ENCODE results near the gene USP20. TPM values are rescaled to one million over a fixed set of nuclear protein-coding genes. Genes with fewer than 3 reads are reported as not detected.

USP20 gene
- total RNA-seq, 1 donor from 2014 or later, result 34.0 TPM

- no peak overlapping the region for H3K27ac ChIP-seq
- intact Hi-C loops (cut with DNase I), result no loop called here
- H3K9me3 ChIP-seq, result no peaks in the 10 kb centered on the region
- no peak for TF ChIP-seq CTCF (IDR thresholded peaks at IDR 0.05)
- H3K36me3 ChIP-seq, result peaks cover 51 to 73% of the 10 kb centered on the region in 2 donors
- no peak overlapping the region for H3K4me3 ChIP-seq
- no peaks in the 10 kb centered on the region for H3K27me3 ChIP-seq
- no peaks in the 10 kb centered on the region for H3K4me1 ChIP-seq
- no peak for DNase-seq (ENCODE audit: low spot score in 2 of 2)
Observed at GRCh38 chr9:129906298-129906697, 71.0 kb downstream of the USP20 start.

DNA sequence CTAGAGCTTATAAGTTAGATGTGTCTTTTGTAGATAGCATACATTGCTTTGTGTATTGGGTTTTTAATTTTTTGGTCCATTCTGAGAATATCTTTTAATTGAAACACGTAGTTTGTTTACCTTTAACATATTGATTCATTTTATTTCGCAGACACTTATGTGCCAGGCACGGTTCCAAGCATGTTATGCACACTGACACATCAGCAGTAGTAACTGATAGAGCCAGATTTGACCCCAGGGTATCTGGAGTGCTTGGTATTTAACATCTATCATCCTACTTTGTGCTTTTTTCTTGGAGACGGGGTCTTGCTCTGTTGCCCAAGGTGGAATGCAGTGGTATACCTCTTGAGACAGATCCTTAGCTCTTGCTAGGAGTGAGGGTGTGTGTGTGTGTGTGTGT, 71.9 kb downstream of the USP20 start:
- no peak for TF ChIP-seq CTCF (IDR thresholded peaks at IDR 0.05)
- H3K27me3 ChIP-seq, result no peaks in the 10 kb centered on the region
- peaks cover 45 to 66% of the 10 kb centered on the region in 2 donors for H3K36me3 ChIP-seq
- no peaks in the 10 kb centered on the region for H3K9me3 ChIP-seq
- H3K4me3 ChIP-seq, result no peak overlapping the region
- no peak overlapping the region for H3K27ac ChIP-seq
- intact Hi-C loops (cut with DNase I), result no loop called here
- DNase-seq (ENCODE audit: low spot score in 2 of 2), result no peak
- no peaks in the 10 kb centered on the region for H3K4me1 ChIP-seq

GRCh38 chr9:129908906-129909305, 73.6 kb downstream of the USP20 start:
- Histone ChIP-seq H3K4me3 (no peak overlapping the region), H3K4me1 (no peaks in the 10 kb centered on the region), H3K27ac (no peak overlapping the region), H3K27me3 (no peaks in the 10 kb centered on the region), H3K9me3 (no peaks in the 10 kb centered on the region), H3K36me3 (peaks cover 39 to 50% of the 10 kb centered on the region in 2 donors)
- intact Hi-C loops (cut with DNase I), result no loop called here
- DNase-seq (ENCODE audit: low spot score in 2 of 2), result no peak
- no peak for TF ChIP-seq CTCF (IDR thresholded peaks at IDR 0.05)

GRCh38 chr9:129909851-129910250, 74.6 kb downstream of the USP20 start:
- no peaks in the 10 kb centered on the region for H3K4me1 ChIP-seq
- intact Hi-C loops (cut with DNase I), result no loop called here
- H3K27me3 ChIP-seq, result no peaks in the 10 kb centered on the region
- H3K4me3 ChIP-seq, result no peak overlapping the region
- no peak overlapping the region for H3K27ac ChIP-seq
- no peak for DNase-seq (ENCODE audit: low spot score in 2 of 2)
- TF ChIP-seq CTCF (IDR thresholded peaks at IDR 0.05), result no peak
- no peaks in the 10 kb centered on the region for H3K9me3 ChIP-seq
- peaks cover 39 to 49% of the 10 kb centered on the region in 2 donors for H3K36me3 ChIP-seq

- DNase-seq (ENCODE audit: low spot score in 2 of 2), result peak in 1 of 2 donors; percentile 73
- TF ChIP-seq CTCF (IDR thresholded peaks at IDR 0.05), result no peak
- Histone ChIP-seq H3K9me3 (no peaks in the 10 kb centered on the region), H3K36me3 (peaks cover 30 to 46% of the 10 kb centered on the region in 2 donors), H3K27ac (no peak overlapping the region), H3K4me1 (no peaks in the 10 kb centered on the region), H3K27me3 (no peaks in the 10 kb centered on the region), H3K4me3 (no peak overlapping the region)
- intact Hi-C loops (cut with DNase I), result no loop called here
Observed at GRCh38 chr9:129910628-129911567, 75.6 kb downstream of the USP20 start.

Data from ascending aorta (tissue), 2 donors.